WI38 (cell line): ENCODE data around the gene CALML3.

Experiments
- H3K4me3 ChIP-seq: 2 replicates; pipeline ENCODE4 v1.5.1; 2011; ENCODE audit warnings: low read depth, mild to moderate bottlenecking, control low read depth, low read length
- CTCF ChIP-seq: IDR thresholded peaks from 2 replicates; pipeline ENCODE4 v1.5.1; 2012; ENCODE audit warnings: low read depth, mild to moderate bottlenecking, control low read depth, low read length

CALML3 gene

GRCh38 chr10:5499493-5500140 is 25.1 kb upstream of the CALML3 start, which contains the start of gene CALML5:
Gene CALML5, minus strand, starts transcription at chr10:5499570. Its CDS starts 132 bp downstream, at chr10:5499438.
- no peak within 1 kb of the TSS for H3K4me3 ChIP-seq
- no peak for TF ChIP-seq CTCF

GRCh38 chr10:5500162-5500670 is 24.5 kb upstream of the CALML3 start:
- no peak overlapping the region for H3K4me3 ChIP-seq
- TF ChIP-seq CTCF: no peak

GRCh38 chr10:5500910-5501309 is 23.9 kb upstream of the CALML3 start:
- TF ChIP-seq CTCF: no peak
- no peak overlapping the region for H3K4me3 ChIP-seq

DNA sequence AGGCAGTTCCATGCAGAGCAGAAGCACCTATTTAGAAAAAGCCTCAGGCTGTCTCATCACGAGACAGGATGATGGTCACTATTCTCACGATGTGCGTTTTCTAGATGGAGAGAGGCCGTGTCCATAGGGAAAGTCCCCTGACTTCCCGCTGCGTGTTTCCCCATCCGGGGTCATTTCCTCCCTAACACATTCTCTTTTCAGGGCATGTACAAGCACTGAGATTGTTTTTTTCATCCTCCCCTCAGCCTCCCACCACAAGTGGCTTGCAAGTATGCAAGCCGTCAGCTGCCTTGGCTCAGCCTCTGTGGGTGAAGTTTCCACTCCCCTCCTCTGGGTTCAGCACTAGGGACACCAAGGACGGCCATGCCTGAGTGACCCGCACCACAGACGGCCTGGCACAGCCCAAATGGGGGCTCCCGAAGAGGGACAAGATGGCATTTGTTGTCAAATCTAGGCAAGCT is 22.7 kb upstream of the CALML3 start:
- no peak for TF ChIP-seq CTCF
- no peak overlapping the region for H3K4me3 ChIP-seq

DNA sequence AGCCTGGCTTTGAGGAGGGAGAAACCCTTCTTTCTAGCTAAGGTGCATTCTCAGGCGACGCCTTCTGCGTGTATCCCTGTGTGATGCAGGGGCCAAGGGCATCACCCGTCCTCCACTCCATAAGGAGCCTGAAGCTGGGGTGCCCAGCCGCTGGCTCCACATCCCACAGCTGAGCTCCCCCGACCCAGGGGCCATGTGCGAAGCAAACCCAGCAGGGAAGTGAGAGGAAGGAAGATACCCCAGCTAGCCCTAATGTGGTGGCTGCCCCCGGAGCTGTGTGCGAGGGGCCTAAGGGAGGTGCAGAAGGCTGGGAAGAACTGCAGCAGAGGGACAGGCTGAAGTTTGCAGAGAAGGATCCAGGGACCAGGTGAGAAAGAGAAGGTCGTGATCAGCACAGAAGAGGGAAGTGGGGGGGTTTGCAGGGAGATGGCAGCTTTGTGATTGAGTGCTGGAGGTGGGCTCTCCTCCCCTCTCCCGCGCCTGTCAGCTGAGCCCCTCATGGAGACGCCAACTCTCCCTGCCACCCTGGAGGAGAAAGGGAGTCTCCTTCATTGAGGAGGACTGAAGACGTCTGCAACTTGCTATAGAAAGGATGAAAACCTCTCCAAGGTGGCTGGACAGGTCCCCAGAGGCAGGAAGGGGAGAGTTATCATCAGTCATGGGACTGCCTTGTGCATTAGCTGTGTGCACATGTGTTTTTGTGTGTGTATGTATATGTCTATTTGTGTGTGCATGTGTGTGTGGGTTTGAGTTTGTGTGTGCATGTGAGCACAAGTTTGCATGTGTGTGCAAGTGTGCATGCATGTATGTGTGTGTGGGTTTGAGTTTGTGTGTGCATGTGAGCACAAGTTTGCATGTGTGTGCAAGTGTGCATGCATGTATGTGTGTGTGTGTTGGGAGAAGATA is 21.9 kb upstream of the CALML3 start:
- no peak for TF ChIP-seq CTCF
- no peak overlapping the region for H3K4me3 ChIP-seq

- no peak for TF ChIP-seq CTCF
- no peak overlapping the region for H3K4me3 ChIP-seq
Observed at GRCh38 chr10:5503477-5503835, 21.3 kb upstream of the CALML3 start.
